HG03432 (cell line): ENCODE results near the gene HDAC5.
A peak's percentile ranks its signal among the peaks of the same experiment; 100 is the strongest.
"Not testable (repeated sequence)": the region's sequence is repeated elsewhere in the genome, so short reads cannot be mapped to it uniquely, and the experiment has no call there.

ENCODE experiments used
- ATAC-seq: cut with Tn5 transposase; IDR thresholded peaks from one replicate; pipeline ENCODE4 v1.9.1; 2021; ENCODE audit warnings: mild to moderate bottlenecking, moderate library complexity; ENCODE audit not compliant: unreplicated experiment

The HDAC5 gene

DNA sequence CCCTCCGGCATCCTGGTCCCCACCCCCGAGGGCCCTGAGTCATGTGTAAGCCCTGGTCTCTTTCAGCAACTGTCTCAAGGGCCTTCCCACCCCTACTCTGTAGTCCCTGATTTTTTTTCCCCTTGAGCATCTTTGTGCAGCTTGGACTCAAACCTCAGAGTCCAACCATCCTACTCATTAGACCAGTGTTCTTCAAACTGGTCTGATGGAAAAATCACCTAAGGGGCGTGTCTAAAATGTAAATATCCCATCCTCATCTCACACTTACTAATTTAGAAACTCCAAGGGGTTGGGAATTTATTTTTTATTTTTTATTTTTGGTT, 52.3 kb downstream of the HDAC5 start:
- ATAC-seq: no peak

- ATAC-seq: peak; percentile 74
These were observed 52.8 kb downstream of the HDAC5 start, which contains the start of gene G6PC3 for GRCh38 chr17:44070455-44071197. Gene G6PC3, plus strand, starts transcription at chr17:44070735. Its CDS starts 231 bp downstream, at chr17:44070966.

DNA sequence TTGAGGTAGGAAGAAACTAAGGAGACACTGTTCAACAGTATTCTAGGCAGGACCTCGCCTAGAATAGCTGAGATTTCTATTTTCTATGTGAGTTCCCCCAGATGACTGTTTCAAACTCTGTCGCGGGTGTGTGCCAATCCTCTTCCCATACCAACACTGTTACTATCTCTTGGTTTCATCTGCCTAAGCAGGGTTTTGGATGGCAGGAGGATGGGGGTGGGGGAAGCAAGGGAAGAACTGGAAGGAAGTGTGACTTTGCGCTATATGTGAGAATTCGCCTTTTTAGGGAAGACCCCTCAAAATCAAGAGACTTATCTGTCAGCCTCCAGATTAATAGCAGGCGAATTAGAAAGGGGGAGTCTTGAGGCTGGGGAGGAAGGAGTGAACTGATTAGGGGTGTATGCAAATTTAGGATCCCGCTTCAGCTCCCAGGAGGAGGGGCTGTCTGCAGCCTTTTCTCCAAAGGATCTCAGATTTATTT, 53.4 kb downstream of the HDAC5 start:
- peak; percentile 2 for ATAC-seq

DNA sequence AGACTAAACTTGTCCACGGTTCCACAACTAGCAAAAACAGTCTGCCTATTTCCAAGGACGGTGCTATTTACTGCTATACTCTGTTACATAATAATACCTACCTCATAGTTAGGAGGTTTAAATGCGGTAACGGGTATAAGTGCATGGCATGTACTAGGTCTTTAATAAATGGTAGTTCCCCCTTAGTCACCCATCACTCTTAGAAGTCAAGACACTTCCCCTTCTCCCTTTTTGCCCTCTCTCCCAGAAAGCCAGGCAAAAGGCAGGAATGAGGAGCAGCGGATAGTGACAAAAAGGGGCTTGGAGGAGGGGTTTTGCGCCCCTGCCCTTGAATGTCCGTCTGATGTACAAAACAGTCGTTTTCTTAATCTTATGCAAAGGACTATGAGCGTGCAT, 55.9 kb downstream of the HDAC5 start:
- ATAC-seq: no peak

GRCh38 chr17:44066204-44066930, 57.1 kb downstream of the HDAC5 start, which contains the start of gene LSM12:
Gene LSM12, minus strand, starts transcription at chr17:44066671. Its CDS starts 84 bp downstream, at chr17:44066587.
- peak; percentile 68 for ATAC-seq

GRCh38 chr17:44065668-44066203, 57.7 kb downstream of the HDAC5 start:
- no peak for ATAC-seq

GRCh38 chr17:44063704-44064639, 59.5 kb downstream of the HDAC5 start:
- ATAC-seq: no peak

GRCh38 chr17:44062871-44063270, 60.6 kb downstream of the HDAC5 start:
- no peak for ATAC-seq

- ATAC-seq: no peak
These were observed 62.0 kb downstream of the HDAC5 start for GRCh38 chr17:44061446-44061845.

DNA sequence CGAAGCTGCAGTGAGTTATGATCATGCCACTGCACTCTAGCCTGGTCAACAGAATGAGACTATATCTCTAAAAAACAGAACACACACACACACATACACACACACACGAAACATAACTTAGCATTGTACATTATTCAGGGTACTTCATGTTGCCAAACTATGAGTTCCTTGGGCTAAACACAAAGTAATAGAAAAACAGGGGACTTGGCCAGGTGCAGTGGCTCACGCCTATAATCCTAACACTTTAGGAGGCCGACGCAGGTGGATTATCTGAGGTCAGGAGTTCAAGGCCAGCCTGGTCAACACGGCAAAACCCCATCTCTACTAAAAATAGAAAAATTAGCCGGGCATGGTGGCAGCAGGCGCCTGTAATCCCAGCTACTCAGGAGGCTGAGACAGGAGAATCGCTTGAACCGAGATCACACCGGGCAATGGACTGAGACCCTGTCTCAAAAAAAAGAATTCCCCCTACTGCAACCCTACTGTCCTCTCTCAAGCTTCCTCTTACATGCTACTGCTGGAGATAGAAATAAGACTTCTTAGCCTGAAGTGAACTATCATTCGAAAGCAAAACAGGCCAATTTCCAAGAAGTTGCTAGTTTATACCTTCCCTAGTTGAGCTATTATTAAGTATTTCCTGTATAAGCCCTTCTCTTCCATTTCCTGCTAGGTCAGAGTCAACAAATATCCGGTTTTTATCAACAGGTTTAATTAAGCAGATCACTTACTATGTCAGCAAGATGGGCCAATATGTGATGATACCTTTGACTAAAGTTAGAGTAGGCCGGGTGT, 64.1 kb downstream of the HDAC5 start:
- no peak for ATAC-seq

GRCh38 chr17:44053125-44053872, 70.1 kb downstream of the HDAC5 start:
- ATAC-seq: no peak

DNA sequence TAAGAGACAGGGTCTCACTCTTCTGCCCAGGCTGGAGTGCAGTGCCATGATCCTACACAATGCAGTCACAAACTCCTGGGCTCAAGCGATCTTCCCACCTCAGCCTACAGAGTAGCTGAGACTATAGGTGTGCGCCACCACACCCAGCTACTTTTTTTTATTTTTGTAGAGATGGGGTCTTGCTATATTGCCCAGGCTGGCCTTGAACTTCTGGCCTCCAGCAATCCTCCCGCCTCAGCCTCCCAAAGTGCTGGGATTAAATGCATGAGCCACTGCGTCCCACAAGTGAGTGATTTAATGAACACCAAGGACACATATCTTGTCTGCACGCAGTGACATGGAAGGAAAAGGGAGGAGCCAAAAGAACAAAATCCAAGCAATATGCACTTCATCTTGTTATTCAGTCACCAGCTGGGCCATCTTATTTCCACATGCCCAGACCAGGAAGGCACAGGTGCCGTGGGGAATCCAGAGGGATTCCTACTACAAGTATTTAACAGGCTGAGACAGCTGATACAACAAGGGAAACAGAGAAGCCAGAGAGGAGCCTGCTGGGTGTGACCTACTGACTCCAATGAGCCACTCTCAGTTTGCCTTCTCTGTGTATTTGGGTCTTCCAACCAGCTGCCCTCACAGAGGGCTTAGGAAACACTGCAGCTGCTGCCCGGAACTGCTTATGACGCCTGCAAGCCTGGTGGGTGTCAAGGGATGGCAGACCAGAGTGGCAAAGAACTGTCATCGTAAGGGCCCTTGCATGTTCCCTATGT, 74.0 kb downstream of the HDAC5 start:
- ATAC-seq: no peak

- ATAC-seq: not testable (repeated sequence)
These were observed 76.5 kb downstream of the HDAC5 start for GRCh38 chr17:44046893-44047292.

DNA sequence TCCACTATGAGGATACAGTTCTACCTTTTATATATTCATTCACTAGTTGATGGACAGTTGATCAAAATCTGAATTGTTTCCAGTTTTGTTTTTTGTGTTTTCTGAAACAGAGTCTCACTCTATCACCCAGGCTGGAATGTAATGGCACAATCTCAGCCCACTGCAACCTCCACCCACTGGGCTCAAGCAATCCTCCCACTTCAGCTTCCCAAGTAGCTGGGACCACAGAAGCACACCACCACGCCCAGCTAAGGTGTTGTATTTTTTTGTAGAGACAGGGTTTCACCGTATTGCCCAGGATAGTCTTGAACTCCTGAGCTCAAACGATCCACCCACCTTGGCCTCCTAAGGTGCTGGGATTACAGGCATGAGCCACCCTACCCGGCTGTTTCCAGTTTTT, 78.0 kb downstream of the HDAC5 start:
- ATAC-seq: no peak

DNA sequence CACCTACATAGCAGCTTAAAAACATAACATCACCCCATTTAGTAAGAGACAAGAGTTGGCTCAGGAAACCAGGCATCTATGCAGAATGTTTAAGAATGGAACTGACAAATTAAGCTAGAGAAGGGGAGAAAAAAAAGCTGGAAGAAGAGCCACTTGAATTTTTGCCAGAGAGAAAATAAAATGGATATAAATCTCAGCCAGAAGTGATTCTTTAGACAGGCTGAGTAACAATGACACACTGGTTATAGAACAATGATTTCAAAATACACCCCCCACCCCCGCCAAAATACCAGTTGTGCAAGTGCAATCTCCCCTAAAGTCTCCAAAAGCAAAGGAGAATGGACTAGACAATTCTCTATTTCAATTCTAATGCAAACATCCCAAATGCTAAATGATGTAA, 79.4 kb downstream of the HDAC5 start:
- no peak for ATAC-seq

GRCh38 chr17:44043272-44043696, 80.2 kb downstream of the HDAC5 start:
- ATAC-seq: no peak

DNA sequence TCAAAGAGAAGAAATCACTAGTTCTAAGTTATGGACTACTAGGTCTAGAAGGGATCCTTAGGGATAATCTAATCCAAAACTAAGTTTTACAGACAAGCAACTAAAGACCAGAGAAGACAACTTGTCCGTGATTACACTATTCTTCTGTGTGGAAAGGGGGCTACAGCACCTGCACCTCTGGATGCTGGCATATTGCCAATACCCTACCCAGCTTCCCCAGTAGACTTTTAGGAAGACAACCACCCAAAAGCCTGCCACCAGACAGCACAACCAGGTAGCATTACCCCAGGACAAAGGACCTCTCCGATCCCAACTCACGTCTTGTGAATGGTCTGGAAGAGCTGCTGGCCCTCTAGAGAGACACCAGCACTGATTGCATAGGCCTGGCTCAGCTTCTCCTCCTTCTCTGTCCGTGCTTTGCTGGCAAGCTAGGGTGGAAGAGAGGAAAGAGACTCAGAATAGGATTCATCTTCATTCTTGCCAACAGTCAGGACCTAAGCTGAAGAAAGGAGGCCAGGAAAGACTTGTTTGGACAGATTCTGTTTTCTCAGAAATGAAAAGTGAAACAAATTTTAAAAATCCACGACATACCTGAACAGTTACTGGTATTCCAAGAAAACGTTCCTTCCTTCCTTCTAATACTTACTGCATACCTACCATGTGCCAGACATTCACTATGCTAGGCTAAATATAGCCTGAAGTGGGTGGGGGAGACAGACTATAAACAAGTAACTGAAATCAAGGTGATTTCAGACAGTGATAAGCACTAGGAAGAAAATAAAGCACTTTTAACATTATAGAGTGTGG, 83.4 kb downstream of the HDAC5 start:
- no peak for ATAC-seq

DNA sequence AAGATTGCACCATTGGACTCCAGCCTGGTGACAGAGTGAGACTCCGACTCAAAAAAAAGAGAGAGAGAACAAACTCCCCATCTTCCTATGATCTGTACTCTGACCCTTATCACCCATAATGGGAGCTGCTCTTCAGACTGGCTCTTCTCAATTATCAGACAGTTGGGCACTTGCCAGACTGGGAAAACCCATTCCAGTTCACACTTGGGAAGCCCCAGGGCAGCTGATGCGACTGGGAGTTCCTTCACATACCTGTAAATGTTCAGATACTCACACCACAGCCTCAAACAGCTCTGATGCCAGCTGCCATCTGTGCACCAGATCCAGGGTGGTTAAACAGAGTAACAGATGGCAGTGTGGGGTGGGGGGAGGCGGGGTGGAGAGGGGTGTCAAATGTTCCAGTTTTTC, 84.8 kb downstream of the HDAC5 start:
- ATAC-seq: no peak
